Amygdala (tissue), 56 donors: ENCODE measurements around the gene FAM50A.
A peak's percentile ranks its signal among the peaks of the same experiment; 100 is the strongest.

ENCODE experiments used
- DNase-seq, 56 donors: peaks; one replicate each; lab custom pipeline; 2025; lab: John Stamatoyannopoulos, UW

FAM50A gene

DNA sequence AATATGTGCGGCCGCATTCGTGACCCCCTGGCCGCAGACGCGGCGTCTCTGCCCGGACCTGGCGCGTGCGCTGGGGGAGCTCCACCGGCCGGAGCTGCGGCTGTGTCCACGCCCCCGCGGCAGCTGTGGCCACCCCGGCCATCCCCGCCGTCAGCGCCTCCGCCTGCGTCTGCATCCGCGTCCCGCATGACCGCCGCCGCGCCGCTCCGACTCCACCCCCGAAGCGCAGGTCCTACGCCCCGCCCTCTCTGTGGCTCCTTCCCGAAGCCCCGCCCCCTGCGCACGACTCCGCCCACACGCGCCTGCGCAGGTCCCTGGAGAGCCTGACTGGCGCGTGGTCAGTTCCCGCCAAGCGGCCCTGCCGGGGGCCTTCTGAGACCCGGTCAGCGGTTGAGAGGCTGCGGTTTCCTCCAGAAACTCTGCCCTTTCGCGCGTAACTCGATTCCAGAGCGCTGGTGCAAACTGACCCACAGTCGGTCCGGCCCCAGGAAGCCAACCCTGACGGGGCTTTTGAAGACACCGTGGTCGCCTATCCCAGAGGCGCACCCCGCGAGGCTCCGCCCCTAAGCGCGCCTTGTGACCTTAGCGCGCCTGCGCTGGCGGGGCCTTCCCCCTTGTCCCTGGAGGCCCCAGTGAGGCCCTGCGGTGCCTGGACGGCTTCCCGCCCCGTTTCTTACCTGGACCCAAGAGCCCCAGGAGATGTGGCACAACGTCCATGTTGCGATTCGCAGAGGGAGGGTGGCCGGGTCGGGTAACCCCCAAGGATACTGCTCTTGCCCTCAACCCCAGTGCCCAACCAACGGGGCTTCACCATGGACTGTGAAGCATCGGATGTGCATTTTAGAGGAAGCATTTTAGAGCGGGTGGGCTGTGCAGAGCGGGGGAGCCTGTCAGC, 35.0 kb downstream of the FAM50A start, which contains the start of gene LAGE3:
Gene LAGE3 (minus strand): TSS at position 554 of the 895 bp plus-strand sequence. CDS start 366 bp downstream, at position 188.
- DNase-seq: peak; percentile 17 to 93 (median 82)

DNA sequence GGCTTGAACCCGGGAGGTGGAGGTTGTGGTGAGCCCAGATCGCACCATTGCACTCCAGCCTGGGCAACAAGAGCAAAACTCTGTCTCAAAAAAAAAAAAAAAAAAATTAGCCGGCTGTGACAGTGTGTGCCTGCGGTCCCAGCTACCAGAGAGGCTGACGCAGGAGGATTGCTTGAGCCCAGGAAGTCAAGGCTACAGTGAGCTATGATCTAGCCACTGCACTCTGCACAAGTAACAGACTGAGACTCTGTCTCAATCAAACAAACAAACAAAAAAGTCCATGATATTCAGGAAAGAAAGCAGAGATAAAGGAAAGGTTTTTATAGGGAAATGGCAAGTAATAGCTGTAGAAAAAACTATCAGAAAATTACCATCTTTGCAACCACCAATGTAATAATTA, 37.3 kb downstream of the FAM50A start:
- DNase-seq: no peak

DNA sequence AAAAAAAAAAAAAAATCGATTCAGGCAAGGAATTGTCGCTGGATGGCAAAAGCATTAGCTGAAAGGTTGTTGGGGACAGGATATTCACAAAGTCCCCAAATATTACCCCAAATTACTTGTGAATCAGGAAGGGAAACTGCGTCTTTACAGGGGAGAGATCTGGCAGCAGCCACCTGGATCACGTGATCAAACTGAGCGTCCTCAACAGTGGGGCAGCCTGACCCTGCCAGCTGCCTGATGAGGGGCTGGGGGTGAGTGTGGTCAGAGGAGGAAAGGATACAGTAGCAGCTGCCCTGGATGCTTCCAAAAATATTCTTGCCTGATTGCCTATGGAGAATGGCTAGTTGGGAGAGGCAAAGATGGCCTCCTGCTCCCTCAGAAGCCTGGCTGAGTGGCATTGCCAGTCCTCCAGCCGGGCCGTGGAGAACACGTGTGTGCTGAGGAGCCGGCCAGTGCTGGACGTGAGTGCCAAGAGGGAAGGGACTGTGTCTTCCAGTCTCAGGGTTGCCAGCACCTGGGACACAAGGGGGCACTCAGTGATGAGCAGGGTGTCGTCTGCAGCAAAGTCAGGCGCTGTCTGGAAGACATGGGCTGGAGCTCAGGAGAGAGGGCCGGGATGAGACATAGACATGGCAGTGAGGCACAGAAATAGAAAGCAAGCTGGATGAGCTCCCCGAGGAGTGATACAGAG, 38.1 kb downstream of the FAM50A start:
- DNase-seq: no peak

DNA sequence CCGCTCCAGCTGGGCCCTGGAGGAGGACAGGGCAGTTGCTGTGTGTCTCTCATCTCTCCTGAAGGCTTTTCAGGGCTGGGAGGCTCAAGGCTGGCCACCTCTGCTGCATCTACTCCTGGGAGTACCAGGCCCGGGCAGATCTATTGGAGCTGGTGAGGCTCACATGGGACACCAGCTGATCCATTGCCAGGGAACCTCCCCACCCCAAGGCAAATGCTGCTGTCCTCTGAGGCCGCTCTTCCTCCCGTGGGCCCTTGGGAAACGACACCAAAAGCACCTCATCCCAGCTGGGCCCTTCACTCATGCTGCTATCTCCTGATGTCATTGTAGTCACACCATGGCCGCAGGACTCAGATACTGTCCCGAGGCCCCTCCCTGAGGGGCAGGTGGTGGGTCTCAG, 38.8 kb downstream of the FAM50A start:
- no peak for DNase-seq

DNA sequence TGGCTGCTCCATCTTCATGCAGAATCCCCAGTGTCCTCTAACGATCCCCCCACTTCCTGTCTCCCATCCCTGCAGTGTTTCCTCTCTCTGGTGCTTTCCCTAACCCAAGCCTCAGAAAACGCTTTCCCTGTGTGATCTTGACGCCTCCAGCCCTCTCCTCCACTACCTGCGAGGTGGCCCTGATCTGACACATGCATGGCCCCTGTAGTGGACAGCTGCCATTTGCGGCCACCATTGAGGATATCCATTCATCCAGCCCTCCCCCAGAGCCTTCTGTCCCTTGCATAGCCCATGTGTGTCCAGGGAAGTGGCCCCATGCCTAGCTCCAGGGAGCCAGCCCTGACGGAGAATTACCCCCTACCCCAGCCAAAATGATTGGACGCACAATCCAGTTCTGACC, 39.4 kb downstream of the FAM50A start:
- no peak for DNase-seq

DNA sequence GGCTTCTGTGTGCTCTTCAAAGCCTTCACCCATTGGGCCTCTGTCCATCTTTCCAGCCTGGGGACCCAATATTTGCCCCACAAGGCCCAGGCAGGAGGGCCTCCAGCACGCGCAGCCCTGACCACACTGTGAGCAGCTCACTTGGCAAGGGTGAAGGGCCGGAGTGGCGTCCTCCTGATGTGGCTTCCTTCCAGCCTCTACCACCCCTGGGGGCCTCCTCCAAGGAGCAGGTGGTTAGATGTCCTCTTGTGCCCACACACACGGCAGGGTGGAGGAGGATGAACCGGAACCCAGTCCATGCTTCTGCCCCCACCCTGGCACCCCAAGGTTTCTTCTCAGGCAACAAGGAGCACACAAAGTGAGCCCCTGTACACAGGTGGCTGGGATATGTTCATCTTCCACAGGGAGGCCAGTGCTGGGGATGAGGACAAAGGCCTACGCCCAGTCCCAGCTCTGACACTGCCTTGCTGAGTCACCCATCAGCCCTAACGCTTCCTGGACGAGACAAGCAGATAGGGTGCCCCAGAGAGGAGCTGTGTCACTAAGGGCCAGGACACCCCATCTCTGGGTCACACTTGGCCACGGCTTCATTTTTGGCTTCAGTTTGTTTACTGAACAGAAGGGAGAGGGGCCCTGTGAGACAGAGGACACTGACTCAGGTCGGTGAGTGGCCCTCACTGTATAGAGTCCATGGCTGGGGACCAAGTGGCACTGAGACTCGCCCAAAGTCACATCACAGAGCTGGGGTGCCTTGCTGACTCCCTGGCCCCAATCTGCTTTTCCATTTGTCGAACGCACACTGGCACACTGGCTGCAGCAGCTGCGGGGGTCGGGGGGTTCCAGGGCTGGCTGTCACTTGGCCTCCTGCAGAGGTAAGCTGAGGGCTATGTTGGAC, 40.6 kb downstream of the FAM50A start:
- no peak for DNase-seq

DNA sequence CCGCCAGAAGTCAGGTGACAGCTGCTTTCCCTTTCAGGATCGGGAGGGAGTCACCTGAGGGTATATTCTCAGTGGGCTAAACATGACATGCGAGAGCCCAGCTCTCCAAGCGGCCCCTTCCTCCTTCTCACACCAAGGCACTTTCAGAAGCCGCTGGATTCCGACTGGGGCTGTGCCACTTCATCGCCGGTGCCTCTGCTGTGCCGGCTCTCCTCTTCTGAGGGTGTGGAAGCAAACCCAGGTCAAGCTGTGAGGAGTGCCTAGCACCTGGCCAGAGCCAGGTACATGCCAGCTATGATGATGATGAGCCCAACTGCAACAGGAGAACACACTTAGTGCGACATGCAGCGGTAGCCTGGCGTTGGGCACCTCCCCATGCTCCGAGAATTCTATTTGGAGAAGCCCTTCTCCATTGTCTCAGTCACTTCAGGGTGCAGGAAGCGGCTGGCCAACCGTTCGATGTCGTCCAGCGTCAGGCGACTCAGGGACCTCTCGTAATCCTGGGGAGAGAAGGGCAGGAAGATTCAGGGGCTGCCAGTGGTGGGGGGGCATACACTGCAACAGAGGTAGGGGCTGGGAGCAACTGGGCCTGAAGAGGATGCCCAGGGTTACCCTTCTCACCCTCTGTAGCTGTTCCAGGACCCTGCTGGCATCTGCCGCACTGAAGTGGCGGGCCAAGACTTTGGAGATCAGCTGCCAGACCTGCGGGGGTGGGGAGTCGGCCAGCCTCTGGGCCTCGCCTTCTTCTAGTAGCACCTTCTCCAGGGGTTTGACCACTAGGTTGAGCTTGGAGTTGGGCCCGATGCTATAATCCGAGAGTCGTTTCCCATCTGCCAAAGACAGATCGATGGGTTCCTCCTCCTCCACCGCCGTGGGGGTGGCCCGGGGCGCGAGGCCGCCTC, 41.5 kb downstream of the FAM50A start:
- peak in 1 of 56 donors; percentile 54 for DNase-seq

DNA sequence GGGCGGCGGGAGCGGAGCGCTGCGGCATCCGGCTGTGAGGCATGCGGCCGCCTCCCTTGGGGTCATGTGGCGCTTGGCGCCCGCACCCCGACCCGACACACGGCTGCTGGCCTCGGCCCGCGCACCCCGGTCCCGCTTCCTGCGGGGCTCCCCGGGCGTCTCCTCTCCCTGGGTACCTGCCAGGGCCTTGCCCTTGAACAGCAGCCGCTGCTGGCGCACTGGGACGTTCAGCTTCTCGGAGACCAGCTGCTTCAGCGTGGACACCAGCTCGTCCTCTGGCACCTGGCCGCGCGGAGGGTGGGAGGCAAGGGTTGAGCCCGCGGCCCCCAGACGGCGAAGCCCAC, 42.1 kb downstream of the FAM50A start:
- peak in 8 of 56 donors; percentile 4 to 34 (median 18) for DNase-seq

DNA sequence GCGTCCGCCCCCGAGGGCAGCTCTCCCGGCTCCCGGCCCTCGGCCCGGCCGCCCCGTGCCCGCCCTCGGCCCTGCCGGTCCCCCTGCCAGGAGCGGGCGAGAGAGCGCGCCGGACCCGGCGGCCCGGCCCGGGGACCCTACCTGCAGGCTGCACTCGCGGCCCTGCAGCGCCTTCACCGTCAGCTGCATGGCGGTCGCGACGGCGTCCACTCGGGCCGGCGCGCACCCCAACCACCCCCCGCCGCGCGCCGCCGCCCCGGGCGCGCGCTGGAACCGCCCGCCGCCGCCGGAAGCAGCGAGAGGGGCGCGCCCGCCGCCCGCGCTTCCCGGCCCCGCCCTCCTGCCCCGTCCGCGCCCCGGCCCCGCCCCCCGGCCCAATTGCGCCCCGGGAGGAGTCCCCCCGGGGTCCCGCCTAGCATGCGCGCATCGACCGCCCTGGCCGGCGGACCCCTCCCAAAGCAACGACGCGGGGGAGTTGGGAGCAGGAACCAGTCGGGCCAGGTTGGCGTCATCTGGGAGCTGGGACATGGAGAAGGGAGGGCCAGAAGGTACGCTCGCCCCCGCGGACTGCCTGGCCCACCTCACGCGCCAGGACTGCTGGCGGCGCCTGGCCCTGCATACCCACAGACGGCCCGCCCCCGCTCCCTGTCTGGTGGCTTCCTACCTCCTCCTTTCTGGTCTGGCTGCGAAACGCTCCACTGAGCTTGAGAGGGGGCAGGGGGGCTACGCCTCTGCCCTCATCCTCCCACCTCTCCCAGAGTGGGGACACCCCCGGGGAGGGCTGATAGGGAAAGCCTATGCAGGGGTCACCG, 42.7 kb downstream of the FAM50A start, which contains the start of gene UBL4A:
Gene UBL4A (minus strand): TSS at position 220 of the 812 bp plus-strand sequence. CDS start 31 bp downstream, at position 189.
- DNase-seq: peak in 35 of 56 donors; percentile 1 to 72 (median 25)

DNA sequence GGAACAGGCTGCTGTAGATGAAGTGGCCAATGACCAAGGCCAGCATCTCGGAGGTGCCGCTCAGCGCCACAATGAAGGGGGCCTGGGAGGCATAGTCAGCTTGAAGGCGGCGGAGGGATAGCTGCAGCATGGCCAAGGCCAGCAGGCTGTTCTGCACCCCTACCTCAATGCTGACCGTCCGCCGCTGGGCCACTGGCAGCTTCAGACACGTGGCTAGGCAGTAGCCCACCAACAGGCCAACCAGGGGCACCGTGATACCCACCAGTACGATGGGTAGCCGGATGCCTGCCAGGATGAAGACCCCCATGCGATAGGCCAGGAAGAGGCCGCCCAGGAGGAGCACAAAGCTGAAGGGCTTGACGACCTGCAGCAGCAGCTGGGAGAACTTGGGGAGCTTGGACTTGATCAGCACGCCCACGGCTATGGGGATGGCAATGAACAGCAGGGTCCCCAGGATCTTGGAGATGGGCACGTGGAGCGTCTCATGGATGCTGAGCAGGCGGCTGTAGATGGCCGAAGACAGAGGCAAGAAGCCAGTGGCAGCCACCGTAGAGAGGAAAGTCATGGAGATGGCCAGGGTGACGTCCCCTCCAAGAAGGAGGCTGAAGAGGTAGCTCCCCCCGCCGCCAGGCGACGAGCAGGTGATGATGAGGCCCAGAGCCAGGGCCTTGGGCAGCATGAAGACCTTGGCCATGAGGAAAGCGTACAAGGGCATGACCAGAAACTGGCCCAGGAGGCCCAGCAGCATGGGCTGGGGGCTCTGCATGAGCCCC, 43.8 kb downstream of the FAM50A start:
- DNase-seq: no peak

DNA sequence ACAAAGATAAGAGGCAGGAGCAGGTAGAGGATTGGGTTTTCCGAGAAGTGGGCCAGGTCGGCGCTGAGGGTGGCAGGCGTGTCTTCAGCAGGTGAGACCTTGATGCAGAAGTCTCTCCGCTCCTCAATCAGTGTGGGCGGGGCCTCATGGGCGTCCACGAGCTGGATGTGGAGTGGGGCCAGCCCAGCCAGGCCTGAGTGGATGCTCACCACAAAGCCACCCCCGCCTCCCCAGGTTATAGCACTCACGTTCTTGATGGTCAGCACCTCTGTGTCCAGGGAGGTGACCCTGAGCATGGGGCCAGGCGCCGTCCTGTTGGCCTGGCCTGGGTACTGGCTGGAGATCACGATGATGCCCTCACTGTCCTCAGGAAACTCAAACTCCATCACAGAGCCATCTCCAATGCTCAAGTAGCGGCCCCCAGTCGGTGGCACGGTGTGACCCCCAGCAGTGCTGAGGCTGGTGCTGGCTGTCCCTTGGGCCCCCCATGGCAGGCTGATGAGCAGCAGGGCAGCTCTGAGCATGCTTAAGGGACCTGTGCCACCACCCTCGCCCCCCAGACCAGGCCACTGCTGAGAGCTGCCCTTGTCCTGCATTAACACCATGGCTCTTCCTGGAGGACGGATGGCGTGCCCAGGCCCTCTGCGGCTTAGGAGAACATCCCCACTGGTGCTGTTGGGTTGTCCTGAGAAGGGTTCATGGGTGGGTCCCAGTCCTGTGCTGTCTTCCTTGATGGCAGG, 44.6 kb downstream of the FAM50A start:
- no peak for DNase-seq

DNA sequence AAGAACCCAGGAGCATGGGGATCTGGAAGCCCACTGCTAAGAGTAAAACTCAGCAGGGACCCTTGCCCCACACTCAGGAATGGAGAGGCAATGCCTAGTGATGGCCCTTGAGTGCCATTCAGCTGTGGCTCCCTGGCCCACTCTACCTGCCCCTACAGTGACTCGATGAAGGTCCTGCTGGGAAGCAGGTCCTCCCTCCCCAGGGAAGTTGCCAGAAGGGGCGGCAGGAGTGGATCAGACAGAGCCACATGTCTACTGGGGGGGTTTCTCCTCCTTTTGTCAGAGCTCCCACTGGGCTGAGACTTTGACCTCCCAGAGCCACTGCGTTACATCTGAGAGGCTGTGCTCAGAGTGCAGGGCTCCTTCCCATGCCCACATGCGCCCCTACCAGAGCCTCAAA, 45.2 kb downstream of the FAM50A start:
- DNase-seq: no peak

DNA sequence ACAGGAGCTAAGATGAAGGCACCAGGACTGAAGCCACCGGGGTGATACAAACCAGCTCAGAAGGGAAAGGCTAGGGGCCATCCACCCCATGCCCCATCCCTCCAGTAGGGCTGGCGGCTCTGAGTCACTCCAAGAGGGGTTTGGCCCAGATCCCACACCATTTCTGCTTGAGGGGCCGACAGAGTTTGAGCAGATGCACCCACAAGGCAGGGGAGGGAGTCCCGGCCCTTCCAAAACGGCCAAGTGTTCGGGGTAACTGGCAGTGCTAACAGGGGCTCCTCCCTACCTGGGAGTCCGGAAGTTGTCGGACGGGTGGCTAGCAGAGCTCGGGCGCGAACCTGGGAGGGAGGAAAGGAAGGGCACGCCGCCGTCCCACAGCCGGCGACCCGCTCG, 46.1 kb downstream of the FAM50A start:
- peak in 1 of 56 donors; percentile 43 for DNase-seq

DNA sequence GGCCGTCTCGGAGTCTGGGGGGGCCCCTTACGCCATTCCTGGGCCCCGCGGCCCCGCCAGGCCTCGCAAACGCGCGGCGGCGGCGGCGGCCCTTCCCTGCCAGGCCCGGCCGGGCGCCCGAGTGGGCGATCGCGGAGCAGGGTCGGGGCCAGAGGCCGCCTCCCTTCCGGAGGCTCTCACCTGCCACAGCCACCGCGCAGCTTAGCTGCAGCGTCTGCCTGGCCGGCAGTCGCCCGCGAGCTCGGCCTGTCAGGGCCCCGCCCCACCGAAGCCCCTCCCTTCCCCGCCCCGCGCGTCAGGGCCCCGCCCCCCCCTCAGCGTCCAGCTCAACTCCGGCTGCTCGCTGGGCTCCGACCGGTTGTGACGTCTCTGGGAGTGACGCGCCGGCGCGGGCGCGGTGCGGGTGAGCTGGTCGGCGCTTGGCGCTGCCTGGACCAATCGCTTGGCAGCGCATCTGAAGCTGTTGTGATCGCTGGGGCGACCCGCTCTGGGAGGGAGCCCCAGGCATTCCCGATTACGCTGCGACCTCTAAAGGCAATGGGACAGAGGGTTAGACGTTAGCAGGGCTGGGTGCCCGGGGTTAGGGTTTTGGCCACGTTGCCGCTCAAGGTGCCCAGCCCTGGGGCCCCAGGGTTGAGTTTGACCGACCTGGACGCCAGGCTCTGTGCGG, 46.6 kb downstream of the FAM50A start, which contains the start of gene SLC10A3:
Gene SLC10A3 (minus strand): TSS at position 216 of the 670 bp plus-strand sequence. CDS start 1,689 bp downstream, outside the sequence.
- peak in 55 of 56 donors; percentile 33 to 96 (median 87) for DNase-seq

DNA sequence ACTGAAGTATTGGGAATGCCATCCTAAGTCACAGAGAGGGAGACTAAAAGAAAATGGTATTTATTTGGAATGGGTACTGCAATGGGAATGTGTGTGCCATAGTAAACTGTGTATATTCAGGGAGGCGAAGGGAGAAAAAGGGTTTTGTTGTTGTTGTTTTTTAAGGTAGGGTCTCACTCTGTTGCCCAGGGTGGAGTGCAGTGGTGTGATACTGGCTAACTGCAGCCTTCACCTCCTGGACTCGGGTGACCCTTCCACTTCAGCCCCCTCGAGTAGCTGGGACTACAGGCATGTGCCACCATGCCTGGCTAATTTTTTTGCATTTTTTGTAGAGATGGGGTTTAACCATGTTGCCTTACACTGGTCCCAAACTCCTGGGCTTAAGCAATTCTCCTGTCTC, 50.8 kb downstream of the FAM50A start:
- no peak for DNase-seq

DNA sequence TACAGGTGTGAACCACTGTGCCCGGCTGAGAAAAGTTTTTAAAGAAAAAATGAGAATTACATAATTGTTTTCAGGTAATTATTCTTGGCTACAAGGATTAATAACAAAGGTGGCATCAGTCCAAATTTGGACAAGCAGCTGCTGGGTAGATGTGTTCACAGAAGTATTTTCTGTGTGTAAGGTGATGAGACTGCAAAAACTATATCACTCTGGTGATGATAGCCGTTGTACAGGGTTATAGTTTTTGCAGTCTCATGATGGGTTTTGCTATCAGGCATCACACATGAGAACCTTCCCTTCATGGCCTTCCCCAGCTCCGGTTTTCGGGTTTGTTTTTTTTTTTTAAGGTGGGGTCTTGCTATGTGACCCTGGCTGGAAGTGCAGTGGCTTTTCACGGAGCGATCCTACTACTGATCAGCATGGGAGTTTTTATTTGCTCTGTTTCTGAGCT, 51.6 kb downstream of the FAM50A start:
- no peak for DNase-seq
